ENCODE results near the gene PRMT7. TPM values are rescaled to one million over a fixed set of nuclear protein-coding genes. Genes with fewer than 3 reads are reported as not detected.

Gene PRMT7
- total RNA-seq, 1 donor = 42.7 TPM

GRCh38 chr16:68403177-68403576, 92.4 kb downstream of the PRMT7 start:
- TF ChIP-seq, protein P1, sequence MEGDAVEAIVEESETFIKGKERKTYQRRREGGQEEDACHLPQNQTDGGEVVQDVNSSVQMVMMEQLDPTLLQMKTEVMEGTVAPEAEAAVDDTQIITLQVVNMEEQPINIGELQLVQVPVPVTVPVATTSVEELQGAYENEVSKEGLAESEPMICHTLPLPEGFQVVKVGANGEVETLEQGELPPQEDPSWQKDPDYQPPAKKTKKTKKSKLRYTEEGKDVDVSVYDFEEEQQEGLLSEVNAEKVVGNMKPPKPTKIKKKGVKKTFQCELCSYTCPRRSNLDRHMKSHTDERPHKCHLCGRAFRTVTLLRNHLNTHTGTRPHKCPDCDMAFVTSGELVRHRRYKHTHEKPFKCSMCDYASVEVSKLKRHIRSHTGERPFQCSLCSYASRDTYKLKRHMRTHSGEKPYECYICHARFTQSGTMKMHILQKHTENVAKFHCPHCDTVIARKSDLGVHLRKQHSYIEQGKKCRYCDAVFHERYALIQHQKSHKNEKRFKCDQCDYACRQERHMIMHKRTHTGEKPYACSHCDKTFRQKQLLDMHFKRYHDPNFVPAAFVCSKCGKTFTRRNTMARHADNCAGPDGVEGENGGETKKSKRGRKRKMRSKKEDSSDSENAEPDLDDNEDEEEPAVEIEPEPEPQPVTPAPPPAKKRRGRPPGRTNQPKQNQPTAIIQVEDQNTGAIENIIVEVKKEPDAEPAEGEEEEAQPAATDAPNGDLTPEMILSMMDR (IDR thresholded peaks at IDR 0.05; ENCODE audit: insufficient read depth, low read depth, low read length) = no peak
- no peak for DNase-seq (ENCODE audit: low read depth)
- no peak overlapping the region for H3K4me3 ChIP-seq (ENCODE audit: low read depth, low read length)

DNA sequence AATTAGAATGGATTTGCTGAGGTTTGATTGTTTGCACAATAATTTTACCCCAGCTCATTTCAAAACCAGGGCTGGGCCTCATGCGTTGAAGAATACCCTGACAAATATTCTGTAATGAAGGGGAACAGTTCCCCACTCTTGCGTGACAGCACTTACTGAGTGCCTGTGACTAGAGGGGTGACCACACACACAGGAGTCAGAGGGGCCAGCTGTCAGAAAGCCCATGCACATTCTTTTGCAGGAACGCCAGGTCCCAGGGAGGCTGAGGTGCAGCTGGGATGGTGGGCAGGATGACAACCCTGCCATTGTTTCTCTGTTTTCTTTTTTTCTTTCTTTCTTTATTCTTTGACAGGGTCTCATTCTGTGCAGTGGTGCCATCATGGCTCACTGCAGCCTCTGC, 92.9 kb downstream of the PRMT7 start:
- no peak overlapping the region for H3K4me3 ChIP-seq (ENCODE audit: low read depth, low read length)
- TF ChIP-seq, protein P1 (IDR thresholded peaks at IDR 0.05; ENCODE audit: insufficient read depth, low read depth, low read length) = no peak
- DNase-seq (ENCODE audit: low read depth) = no peak

- TF ChIP-seq, protein P1 (IDR thresholded peaks at IDR 0.05; ENCODE audit: insufficient read depth, low read depth, low read length) = no peak
- no peak for DNase-seq (ENCODE audit: low read depth)
- no peak overlapping the region for H3K4me3 ChIP-seq (ENCODE audit: low read depth, low read length)
Observed at GRCh38 chr16:68404736-68405345, 94.0 kb downstream of the PRMT7 start.

DNA sequence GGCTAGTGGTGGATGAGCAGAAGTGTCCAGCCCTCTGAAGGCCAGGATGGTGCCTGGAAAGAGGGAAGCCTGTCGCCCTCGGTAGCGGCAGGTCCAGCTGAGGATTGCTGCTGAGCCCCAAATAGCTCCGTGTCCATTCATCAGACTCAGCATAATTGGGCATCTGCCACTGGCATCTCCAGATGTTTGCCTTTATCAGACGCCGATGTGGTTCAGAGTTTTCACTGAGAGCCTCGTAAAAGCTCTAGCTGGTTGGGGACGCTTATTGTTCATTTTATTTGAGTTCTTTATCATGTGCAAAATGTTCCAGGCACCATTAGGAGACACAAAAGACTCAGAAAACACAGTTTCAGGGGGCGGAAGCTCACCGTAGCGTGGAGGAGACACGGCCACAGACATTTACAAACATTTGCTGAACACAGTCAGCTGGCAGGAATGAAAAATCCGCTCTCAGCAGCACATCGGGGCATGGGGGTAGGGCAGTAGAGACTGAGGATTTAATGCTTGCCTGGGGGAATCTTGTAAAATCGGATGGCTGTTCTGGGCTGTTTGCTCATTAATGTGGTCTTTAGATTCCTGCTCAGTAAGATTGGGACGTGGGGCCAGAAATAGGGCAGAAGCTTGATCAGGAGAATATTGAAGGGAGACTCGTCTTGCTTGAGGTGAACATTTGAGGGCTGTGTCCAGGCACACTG, 95.8 kb downstream of the PRMT7 start:
- TF ChIP-seq, protein P1 (IDR thresholded peaks at IDR 0.05; ENCODE audit: insufficient read depth, low read depth, low read length) = no peak
- H3K4me3 ChIP-seq (ENCODE audit: low read depth, low read length) = no peak overlapping the region
- DNase-seq (ENCODE audit: low read depth) = peak; percentile 38

Small RNA genes lying within 50 kb of the gene (small RNA-seq; reads per million reads assigned to genes)
- not detected for gene RNU4-30P
- not detected for gene RNU6-1262P

Other genes starting within 250 kb of the PRMT7 start
- 22.5 and 32.8 TPM in 2 replicates for gene NFATC3, start 225.6 kb upstream of the PRMT7 start, total RNA-seq
- under 0.01 and 0.86 TPM in 2 replicates for gene ESRP2, start 74.9 kb upstream of the PRMT7 start, total RNA-seq
- 17.4 and 19.9 TPM in 2 replicates for gene PLA2G15, start 65.6 kb upstream of the PRMT7 start, total RNA-seq
- 24.8 and 49.7 TPM in 2 replicates for gene SLC7A6, start 46.5 kb upstream of the PRMT7 start, total RNA-seq
- 14.2 and 16.8 TPM in 2 replicates for gene SLC7A6OS, start 73 bp upstream of the PRMT7 start, total RNA-seq
- under 0.01 and 0.86 TPM in 2 replicates for gene SMPD3, start 137.5 kb downstream of the PRMT7 start, total RNA-seq
- gene ZFP90, start 228.3 kb downstream of the PRMT7 start, total RNA-seq = 20.9 and 22.5 TPM in 2 replicates